NB4 (cell line): ENCODE measurements around the gene TIMP1.

Source experiments
- MYC ChIP-seq: IDR thresholded peaks from 2 replicates; pipeline ENCODE4 v1.6.1; 2011; ENCODE audit warnings: low read depth, low read length
- TF ChIP-seq, protein P1 (sequence below): IDR thresholded peaks from one replicate; pipeline ENCODE4 v1.5.1; 2012; ENCODE audit warnings: low read depth, low read length

DNA sequence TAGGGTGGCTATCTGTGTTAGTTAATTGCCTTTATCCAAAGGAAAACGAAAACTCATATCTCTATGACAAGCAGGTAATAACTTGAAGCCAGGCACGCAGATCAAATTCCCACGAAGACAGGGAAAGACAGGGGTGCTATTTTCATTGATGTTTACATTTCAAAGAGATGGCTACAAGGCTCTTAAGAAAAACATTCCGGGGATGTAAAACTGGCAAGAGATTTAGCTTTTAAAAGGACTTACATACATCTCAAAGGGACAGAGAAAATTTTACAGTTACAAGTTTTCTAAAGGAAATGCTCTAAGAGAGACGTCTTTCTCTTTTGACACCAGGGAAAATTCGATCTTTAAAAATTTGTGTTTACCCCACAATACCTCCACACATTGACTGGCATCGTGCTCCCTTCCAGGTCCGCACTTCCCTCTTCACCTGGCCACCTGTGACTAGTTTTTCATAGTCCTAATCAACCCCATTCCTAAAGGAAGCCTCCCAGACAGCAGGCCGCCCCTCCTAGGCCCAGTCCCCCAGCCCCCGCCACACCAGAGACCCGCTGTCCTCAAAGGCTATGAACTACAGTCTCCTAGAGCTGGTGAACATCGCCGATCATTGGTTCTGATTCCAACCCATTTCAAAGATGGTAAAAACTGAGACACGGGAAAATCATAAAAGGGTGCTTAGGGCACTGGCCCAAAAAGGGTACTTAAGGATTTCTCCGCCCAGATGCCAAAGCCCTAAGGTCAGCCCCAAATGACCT is 21.9 kb upstream of the TIMP1 start:
- TF ChIP-seq, protein P1, sequence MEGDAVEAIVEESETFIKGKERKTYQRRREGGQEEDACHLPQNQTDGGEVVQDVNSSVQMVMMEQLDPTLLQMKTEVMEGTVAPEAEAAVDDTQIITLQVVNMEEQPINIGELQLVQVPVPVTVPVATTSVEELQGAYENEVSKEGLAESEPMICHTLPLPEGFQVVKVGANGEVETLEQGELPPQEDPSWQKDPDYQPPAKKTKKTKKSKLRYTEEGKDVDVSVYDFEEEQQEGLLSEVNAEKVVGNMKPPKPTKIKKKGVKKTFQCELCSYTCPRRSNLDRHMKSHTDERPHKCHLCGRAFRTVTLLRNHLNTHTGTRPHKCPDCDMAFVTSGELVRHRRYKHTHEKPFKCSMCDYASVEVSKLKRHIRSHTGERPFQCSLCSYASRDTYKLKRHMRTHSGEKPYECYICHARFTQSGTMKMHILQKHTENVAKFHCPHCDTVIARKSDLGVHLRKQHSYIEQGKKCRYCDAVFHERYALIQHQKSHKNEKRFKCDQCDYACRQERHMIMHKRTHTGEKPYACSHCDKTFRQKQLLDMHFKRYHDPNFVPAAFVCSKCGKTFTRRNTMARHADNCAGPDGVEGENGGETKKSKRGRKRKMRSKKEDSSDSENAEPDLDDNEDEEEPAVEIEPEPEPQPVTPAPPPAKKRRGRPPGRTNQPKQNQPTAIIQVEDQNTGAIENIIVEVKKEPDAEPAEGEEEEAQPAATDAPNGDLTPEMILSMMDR = no peak
- 0 out of 2 replicates have a peak, but pooled peaks have one; percentile 4 for TF ChIP-seq MYC
